GM19099 (cell line): ENCODE results near the gene TCERG1L.

Source experiments
- POLR2A ChIP-seq: IDR thresholded peaks from 3 replicates; pipeline ENCODE4 v1.6.1; 2011; ENCODE audit warnings: low read depth; ENCODE audit not compliant: insufficient read length; ENCODE audit errors: extremely low read depth

The TCERG1L gene

DNA sequence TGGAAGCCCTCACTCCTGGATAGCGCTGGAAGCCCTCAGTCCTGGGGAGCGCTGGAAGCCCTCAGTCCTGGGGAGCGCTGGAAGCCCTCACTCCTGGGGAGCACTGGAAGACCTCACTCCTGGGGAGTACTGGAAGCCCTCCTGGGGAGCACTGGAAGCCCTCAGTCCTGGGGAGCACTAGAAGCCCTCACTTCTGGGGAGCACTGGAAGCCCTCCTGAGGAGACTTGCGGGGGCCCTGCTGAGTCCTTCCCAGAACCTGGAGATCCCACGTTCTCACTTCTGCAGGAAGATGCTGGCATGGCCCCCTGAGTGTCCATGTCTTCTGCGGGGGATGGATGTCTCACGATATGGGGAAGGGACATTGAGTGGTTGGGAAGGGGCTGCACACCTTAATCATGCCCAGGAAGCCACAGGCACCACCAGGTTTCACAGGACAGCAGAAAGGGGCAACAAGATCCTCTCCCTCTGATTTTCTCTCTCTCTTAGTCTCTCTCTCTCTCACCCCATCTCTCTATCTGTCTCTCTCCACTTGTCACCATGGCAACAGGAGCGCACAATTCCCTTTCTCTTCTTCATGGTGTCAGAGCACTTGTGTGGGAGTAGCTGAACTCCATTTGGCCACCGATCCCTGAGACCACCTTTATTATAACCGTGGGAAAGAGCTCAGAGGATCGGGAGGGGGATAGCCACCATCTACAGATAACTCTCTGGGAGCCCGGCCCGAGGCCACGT lies 267.0 kb downstream of the TCERG1L start:
- TF ChIP-seq POLR2A: no peak

DNA sequence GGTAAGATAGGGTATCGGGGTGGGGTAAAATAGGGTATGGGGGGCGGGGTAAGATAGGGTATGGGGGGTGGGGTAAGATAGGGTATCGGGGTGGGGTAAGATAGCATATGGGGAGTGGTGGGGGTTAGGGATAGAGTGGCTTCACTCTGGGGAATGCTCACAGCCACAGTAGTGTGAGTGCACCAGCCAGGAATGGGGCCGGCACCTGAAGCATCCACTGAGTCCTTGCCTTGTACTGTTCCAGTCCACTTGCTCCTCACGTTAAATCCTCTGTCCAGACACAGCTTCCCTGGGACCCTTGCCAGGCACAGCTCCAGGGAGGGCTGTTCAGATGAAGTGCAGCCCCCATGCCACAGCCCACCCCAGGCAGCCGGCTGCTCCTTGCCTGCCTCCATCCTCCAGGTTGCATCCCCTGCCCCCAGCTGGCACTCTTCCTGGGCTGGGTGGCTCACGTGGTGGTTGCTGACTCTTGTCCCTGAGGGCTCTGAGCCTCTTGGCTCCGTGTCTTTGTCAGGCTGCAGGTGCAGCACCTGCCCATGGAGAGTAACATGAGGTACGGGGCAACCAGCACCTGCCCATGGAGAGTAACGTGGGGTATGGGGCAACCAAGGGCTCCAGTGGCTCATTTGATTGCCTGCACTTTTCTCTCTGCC lies 268.4 kb downstream of the TCERG1L start:
- TF ChIP-seq POLR2A: no peak
